ENCODE data around the gene ZNRF1.

Gene ZNRF1

GRCh38 chr16:75022567-75022966, 23.7 kb downstream of the ZNRF1 start:
- Histone ChIP-seq H3K9me3 (ENCODE audit: insufficient read depth, low read depth, low read length) (peaks cover 3% of the 10 kb centered on the region), H3K27me3 (ENCODE audit: insufficient read depth, low read length) (no peaks in the 10 kb centered on the region), H3K79me1 (ENCODE audit: low read length) (no peaks in the 10 kb centered on the region), H2AK5ac (ENCODE audit: low read length) (no peak overlapping the region), H3K14ac (ENCODE audit: low read length) (no peak overlapping the region), H3K4me1 (ENCODE audit: control insufficient read depth in 1 of 2, insufficient read depth in 2 of 2, low read length in 2 of 2) (peaks cover 2 to 5% of the 10 kb centered on the region in 2 experiments), H2AFZ (ENCODE audit: insufficient read depth, low read length, poor library complexity) (no peak overlapping the region), H3K79me2 (ENCODE audit: control insufficient read depth, insufficient read depth, low read length, poor library complexity) (peaks cover 5% of the 10 kb centered on the region), H4K91ac (ENCODE audit: low read depth, low read length) (no peak overlapping the region), H2BK12ac (ENCODE audit: low read length) (no peak overlapping the region), H3K27ac (ENCODE audit: low read depth, low read length) (no peak overlapping the region), H3K36me3 (ENCODE audit: control insufficient read depth in 1 of 2, insufficient read depth in 2 of 2, low read length in 2 of 2) (peaks cover 3 to 7% of the 10 kb centered on the region in 2 experiments), H3K9ac (ENCODE audit: low read length) (no peak overlapping the region), H2BK120ac (ENCODE audit: insufficient read depth, low read length, poor library complexity) (no peak overlapping the region), H3K4me3 (ENCODE audit: low read depth, low read length) (no peak overlapping the region), H4K12ac (ENCODE audit: low read depth, low read length) (no peak overlapping the region), H3K4me2 (ENCODE audit: low read length) (no peak overlapping the region), H4K8ac (ENCODE audit: low read depth, low read length) (no peak overlapping the region), H3K18ac (ENCODE audit: low read length) (no peak overlapping the region), H2BK5ac (ENCODE audit: low read depth, low read length, poor library complexity) (no peak overlapping the region), H3K23ac (ENCODE audit: low read length) (no peak overlapping the region), H3K4ac (ENCODE audit: low read depth, low read length) (no peak overlapping the region)
- no CpG with 5 or more reads among the region's 4 CpGs for WGBS (ENCODE audit: extremely low coverage, insufficient coverage, insufficient read length)
- no peak for DNase-seq

- H3K14ac ChIP-seq (ENCODE audit: low read length), result no peak overlapping the region
- no peak for DNase-seq
- H3K4ac ChIP-seq (ENCODE audit: low read depth, low read length), result no peak overlapping the region
- no peak overlapping the region for H2BK120ac ChIP-seq (ENCODE audit: insufficient read depth, low read length, poor library complexity)
- no peak overlapping the region for H3K4me3 ChIP-seq (ENCODE audit: low read depth, low read length)
- H3K4me1 ChIP-seq (ENCODE audit: control insufficient read depth in 1 of 2, insufficient read depth in 2 of 2, low read length in 2 of 2), result peaks cover 2 to 6% of the 10 kb centered on the region in 2 experiments
- H3K36me3 ChIP-seq (ENCODE audit: control insufficient read depth in 1 of 2, insufficient read depth in 2 of 2, low read length in 2 of 2), result peaks cover 3 to 7% of the 10 kb centered on the region in 2 experiments
- H4K91ac ChIP-seq (ENCODE audit: low read depth, low read length), result no peak overlapping the region
- peaks cover 3% of the 10 kb centered on the region for H3K9me3 ChIP-seq (ENCODE audit: insufficient read depth, low read depth, low read length)
- no peak overlapping the region for H3K27ac ChIP-seq (ENCODE audit: low read depth, low read length)
- H3K18ac ChIP-seq (ENCODE audit: low read length), result no peak overlapping the region
- H3K9ac ChIP-seq (ENCODE audit: low read length), result no peak overlapping the region
- no peak overlapping the region for H3K23ac ChIP-seq (ENCODE audit: low read length)
- no peaks in the 10 kb centered on the region for H3K27me3 ChIP-seq (ENCODE audit: insufficient read depth, low read length)
- H2AFZ ChIP-seq (ENCODE audit: insufficient read depth, low read length, poor library complexity), result no peak overlapping the region
- no peak overlapping the region for H2BK12ac ChIP-seq (ENCODE audit: low read length)
- peaks cover 5% of the 10 kb centered on the region for H3K79me2 ChIP-seq (ENCODE audit: control insufficient read depth, insufficient read depth, low read length, poor library complexity)
- WGBS (ENCODE audit: extremely low coverage, insufficient coverage, insufficient read length), result no CpG with 5 or more reads among the region's 2 CpGs
- no peak overlapping the region for H2BK5ac ChIP-seq (ENCODE audit: low read depth, low read length, poor library complexity)
- H2AK5ac ChIP-seq (ENCODE audit: low read length), result no peak overlapping the region
- H4K12ac ChIP-seq (ENCODE audit: low read depth, low read length), result no peak overlapping the region
- no peak overlapping the region for H4K8ac ChIP-seq (ENCODE audit: low read depth, low read length)
- H3K4me2 ChIP-seq (ENCODE audit: low read length), result no peak overlapping the region
- no peaks in the 10 kb centered on the region for H3K79me1 ChIP-seq (ENCODE audit: low read length)
Observed at GRCh38 chr16:75023009-75023408, 24.2 kb downstream of the ZNRF1 start.

GRCh38 chr16:75024182-75024581, 25.4 kb downstream of the ZNRF1 start:
- Histone ChIP-seq H3K4me2 (ENCODE audit: low read length) (no peak overlapping the region), H3K79me1 (ENCODE audit: low read length) (no peaks in the 10 kb centered on the region), H3K9me3 (ENCODE audit: insufficient read depth, low read depth, low read length) (peaks cover 3% of the 10 kb centered on the region), H2BK120ac (ENCODE audit: insufficient read depth, low read length, poor library complexity) (no peak overlapping the region), H3K79me2 (ENCODE audit: control insufficient read depth, insufficient read depth, low read length, poor library complexity) (peaks cover 3% of the 10 kb centered on the region), H4K8ac (ENCODE audit: low read depth, low read length) (no peak overlapping the region), H2AFZ (ENCODE audit: insufficient read depth, low read length, poor library complexity) (no peak overlapping the region), H3K27ac (ENCODE audit: low read depth, low read length) (no peak overlapping the region), H4K12ac (ENCODE audit: low read depth, low read length) (no peak overlapping the region), H2AK5ac (ENCODE audit: low read length) (no peak overlapping the region), H3K9ac (ENCODE audit: low read length) (no peak overlapping the region), H3K4ac (ENCODE audit: low read depth, low read length) (no peak overlapping the region), H4K91ac (ENCODE audit: low read depth, low read length) (no peak overlapping the region), H3K23ac (ENCODE audit: low read length) (no peak overlapping the region), H3K14ac (ENCODE audit: low read length) (no peak overlapping the region), H3K4me3 (ENCODE audit: low read depth, low read length) (no peak overlapping the region), H2BK5ac (ENCODE audit: low read depth, low read length, poor library complexity) (no peak overlapping the region), H3K27me3 (ENCODE audit: insufficient read depth, low read length) (no peaks in the 10 kb centered on the region), H2BK12ac (ENCODE audit: low read length) (no peak overlapping the region), H3K18ac (ENCODE audit: low read length) (no peak overlapping the region), H3K4me1 (ENCODE audit: control insufficient read depth in 1 of 2, insufficient read depth in 2 of 2, low read length in 2 of 2) (peaks cover 0 to 3% of the 10 kb centered on the region in 2 experiments), H3K36me3 (ENCODE audit: control insufficient read depth in 1 of 2, insufficient read depth in 2 of 2, low read length in 2 of 2) (peaks cover 3 to 7% of the 10 kb centered on the region in 2 experiments)
- WGBS (ENCODE audit: extremely low coverage, insufficient coverage, insufficient read length), result no CpG with 5 or more reads among the region's 3 CpGs
- DNase-seq, result no peak

GRCh38 chr16:75024594-75024993, 25.8 kb downstream of the ZNRF1 start:
- Histone ChIP-seq H3K36me3 (ENCODE audit: control insufficient read depth in 1 of 2, insufficient read depth in 2 of 2, low read length in 2 of 2) (peaks cover 3 to 6% of the 10 kb centered on the region in 2 experiments), H3K18ac (ENCODE audit: low read length) (no peak overlapping the region), H4K8ac (ENCODE audit: low read depth, low read length) (no peak overlapping the region), H3K9me3 (ENCODE audit: insufficient read depth, low read depth, low read length) (peaks cover 3% of the 10 kb centered on the region), H3K9ac (ENCODE audit: low read length) (no peak overlapping the region), H2BK12ac (ENCODE audit: low read length) (no peak overlapping the region), H3K14ac (ENCODE audit: low read length) (no peak overlapping the region), H3K79me1 (ENCODE audit: low read length) (no peaks in the 10 kb centered on the region), H3K23ac (ENCODE audit: low read length) (no peak overlapping the region), H3K4me3 (ENCODE audit: low read depth, low read length) (no peak overlapping the region), H3K4me2 (ENCODE audit: low read length) (no peak overlapping the region), H4K12ac (ENCODE audit: low read depth, low read length) (no peak overlapping the region), H3K27ac (ENCODE audit: low read depth, low read length) (no peak overlapping the region), H4K91ac (ENCODE audit: low read depth, low read length) (no peak overlapping the region), H3K4ac (ENCODE audit: low read depth, low read length) (no peak overlapping the region), H2BK120ac (ENCODE audit: insufficient read depth, low read length, poor library complexity) (no peak overlapping the region), H3K27me3 (ENCODE audit: insufficient read depth, low read length) (no peaks in the 10 kb centered on the region), H3K79me2 (ENCODE audit: control insufficient read depth, insufficient read depth, low read length, poor library complexity) (peaks cover 3% of the 10 kb centered on the region), H2BK5ac (ENCODE audit: low read depth, low read length, poor library complexity) (no peak overlapping the region), H2AK5ac (ENCODE audit: low read length) (no peak overlapping the region), H3K4me1 (ENCODE audit: control insufficient read depth in 1 of 2, insufficient read depth in 2 of 2, low read length in 2 of 2) (peaks cover 0 to 6% of the 10 kb centered on the region in 2 experiments), H2AFZ (ENCODE audit: insufficient read depth, low read length, poor library complexity) (no peak overlapping the region)
- no peak for DNase-seq
- no CpG with 5 or more reads among the region's 4 CpGs for WGBS (ENCODE audit: extremely low coverage, insufficient coverage, insufficient read length)
